ENCODE data around the gene GRIK1.

GRCh38 chr21:29508301-29508700 is 431.5 kb downstream of the GRIK1 start:
- TF ChIP-seq CTCF (IDR thresholded peaks at IDR 0.05; ENCODE audit: low read length) (no peak), EZH2 (IDR thresholded peaks at IDR 0.05; ENCODE audit: borderline replicate concordance, low read length) (no peak)
